ENCODE data around the gene OR2T12.
"Not testable (repeated sequence)": the region's sequence is repeated elsewhere in the genome, so short reads cannot be mapped to it uniquely, and the experiment has no call there.

DNA sequence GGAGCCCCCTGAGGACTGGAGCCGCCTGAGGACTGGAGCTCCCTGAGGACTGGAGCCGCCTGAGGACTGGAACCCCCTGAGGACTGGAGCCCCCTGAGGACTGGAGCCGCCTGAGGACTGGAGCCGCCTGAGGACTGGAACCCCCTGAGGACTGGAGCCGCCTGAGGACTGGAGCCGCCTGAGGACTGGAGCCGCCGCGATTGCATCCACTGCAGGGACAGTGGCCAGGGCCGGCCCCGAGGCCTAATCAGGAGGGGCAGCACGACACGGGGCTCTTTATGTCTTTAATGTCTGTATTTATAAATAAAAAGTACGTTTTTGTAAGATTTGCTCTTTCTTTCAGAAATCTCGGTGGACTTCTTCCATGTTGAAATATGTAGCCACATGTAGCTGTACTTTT, 3.5 kb upstream of the OR2T12 start:
- TF ChIP-seq, protein P1, sequence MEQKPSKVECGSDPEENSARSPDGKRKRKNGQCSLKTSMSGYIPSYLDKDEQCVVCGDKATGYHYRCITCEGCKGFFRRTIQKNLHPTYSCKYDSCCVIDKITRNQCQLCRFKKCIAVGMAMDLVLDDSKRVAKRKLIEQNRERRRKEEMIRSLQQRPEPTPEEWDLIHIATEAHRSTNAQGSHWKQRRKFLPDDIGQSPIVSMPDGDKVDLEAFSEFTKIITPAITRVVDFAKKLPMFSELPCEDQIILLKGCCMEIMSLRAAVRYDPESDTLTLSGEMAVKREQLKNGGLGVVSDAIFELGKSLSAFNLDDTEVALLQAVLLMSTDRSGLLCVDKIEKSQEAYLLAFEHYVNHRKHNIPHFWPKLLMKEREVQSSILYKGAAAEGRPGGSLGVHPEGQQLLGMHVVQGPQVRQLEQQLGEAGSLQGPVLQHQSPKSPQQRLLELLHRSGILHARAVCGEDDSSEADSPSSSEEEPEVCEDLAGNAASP (CRISPR knock-in tag; IDR thresholded peaks at IDR 0.05; ENCODE audit: borderline replicate concordance) = not testable (repeated sequence)
- not testable (repeated sequence) for TF ChIP-seq ZNF354B (CRISPR knock-in tag; IDR thresholded peaks at IDR 0.05); RFX5 (IDR thresholded peaks at IDR 0.05; ENCODE audit: low read depth, low read length); IKZF4 (CRISPR knock-in tag; IDR thresholded peaks at IDR 0.05; ENCODE audit: borderline replicate concordance, low read depth, not compliant biosample characterization)
- TF ChIP-seq, protein P2, sequence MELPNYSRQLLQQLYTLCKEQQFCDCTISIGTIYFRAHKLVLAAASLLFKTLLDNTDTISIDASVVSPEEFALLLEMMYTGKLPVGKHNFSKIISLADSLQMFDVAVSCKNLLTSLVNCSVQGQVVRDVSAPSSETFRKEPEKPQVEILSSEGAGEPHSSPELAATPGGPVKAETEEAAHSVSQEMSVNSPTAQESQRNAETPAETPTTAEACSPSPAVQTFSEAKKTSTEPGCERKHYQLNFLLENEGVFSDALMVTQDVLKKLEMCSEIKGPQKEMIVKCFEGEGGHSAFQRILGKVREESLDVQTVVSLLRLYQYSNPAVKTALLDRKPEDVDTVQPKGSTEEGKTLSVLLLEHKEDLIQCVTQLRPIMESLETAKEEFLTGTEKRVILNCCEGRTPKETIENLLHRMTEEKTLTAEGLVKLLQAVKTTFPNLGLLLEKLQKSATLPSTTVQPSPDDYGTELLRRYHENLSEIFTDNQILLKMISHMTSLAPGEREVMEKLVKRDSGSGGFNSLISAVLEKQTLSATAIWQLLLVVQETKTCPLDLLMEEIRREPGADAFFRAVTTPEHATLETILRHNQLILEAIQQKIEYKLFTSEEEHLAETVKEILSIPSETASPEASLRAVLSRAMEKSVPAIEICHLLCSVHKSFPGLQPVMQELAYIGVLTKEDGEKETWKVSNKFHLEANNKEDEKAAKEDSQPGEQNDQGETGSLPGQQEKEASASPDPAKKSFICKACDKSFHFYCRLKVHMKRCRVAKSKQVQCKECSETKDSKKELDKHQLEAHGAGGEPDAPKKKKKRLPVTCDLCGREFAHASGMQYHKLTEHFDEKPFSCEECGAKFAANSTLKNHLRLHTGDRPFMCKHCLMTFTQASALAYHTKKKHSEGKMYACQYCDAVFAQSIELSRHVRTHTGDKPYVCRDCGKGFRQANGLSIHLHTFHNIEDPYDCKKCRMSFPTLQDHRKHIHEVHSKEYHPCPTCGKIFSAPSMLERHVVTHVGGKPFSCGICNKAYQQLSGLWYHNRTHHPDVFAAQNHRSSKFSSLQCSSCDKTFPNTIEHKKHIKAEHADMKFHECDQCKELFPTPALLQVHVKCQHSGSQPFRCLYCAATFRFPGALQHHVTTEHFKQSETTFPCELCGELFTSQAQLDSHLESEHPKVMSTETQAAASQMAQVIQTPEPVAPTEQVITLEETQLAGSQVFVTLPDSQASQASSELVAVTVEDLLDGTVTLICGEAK (IDR thresholded peaks at IDR 0.05) = not testable (repeated sequence)
- TF ChIP-seq, protein P2 (CRISPR knock-in tag; IDR thresholded peaks at IDR 0.05) = not testable (repeated sequence)
